Thyroid gland (tissue), 4 donors: ENCODE results near the gene COL26A1. TPM values are rescaled to one million over a fixed set of nuclear protein-coding genes. Genes with fewer than 3 reads are reported as not detected.

Experiments
- DNase-seq, 2 donors: peaks; one replicate each; pipeline ENCODE4 v3.0.0-alpha.2; 2019
- H3K27ac ChIP-seq, 3 donors: fragments of 200-600 bp; sonication (generic); 1 replicate in 2 of 3; 2 replicates in 1 of 3; pipeline ENCODE4 v1.5.1; 2016 to 2019; ENCODE audit warnings: mild to moderate bottlenecking in 1 of 3, moderate library complexity in 1 of 3
- H3K27me3 ChIP-seq: fragments of 200-600 bp; sonication (generic); one replicate; pipeline ENCODE4 v1.5.1; 2019
- H3K36me3 ChIP-seq, 2 donors: fragments of 200-600 bp; sonication (generic); one replicate each; pipeline ENCODE4 v1.5.1; 2016 to 2019
- H3K4me1 ChIP-seq, 2 donors: fragments of 200-600 bp; sonication (generic); one replicate each; pipeline ENCODE4 v1.5.1; 2017 to 2019
- H3K4me3 ChIP-seq, 3 donors: fragments of 200-600 bp; sonication (generic); replicated peaks in 1 of 3; 1 replicate in 2 of 3; 2 replicates in 1 of 3; pipeline ENCODE4 v1.5.1; 2016; ENCODE audit warnings: mild to moderate bottlenecking in 1 of 3
- H3K9me3 ChIP-seq: fragments of 200-600 bp; sonication (generic); one replicate; pipeline ENCODE4 v1.5.1; 2017
- POLR2A ChIP-seq, 2 donors: fragments of 450-650 bp; IDR thresholded peaks; one replicate each; pipeline ENCODE4 v1.6.1; 2017; ENCODE audit warnings: antibody characterized with exemption in 2 of 2, mild to moderate bottlenecking in 2 of 2, moderate library complexity in 1 of 2
- WGBS, 2 donors: methylation state at CpG; one replicate each; pipeline ENCODE4 v1.1.5; 2017; 5-methylcytosine and 5-hydroxymethylcytosine counted together
- intact Hi-C: fragments of 100-400 bp; cut with DNase I; formaldehyde crosslinking; loops from one replicate; pipeline ENCODE4 v1.15.1; 2023
- total RNA-seq, 4 donors: library from RNA; depleted of rRNA; stranded (reverse); fragments of >200 nt; gene quantifications; one replicate each; pipeline ENCODE4 v1.2.3, GENCODE V29; 2016
- TF ChIP-seq, protein P1 (sequence below), 6 experiments: fragments of 200-600 bp in 3 of 6; fragments of 450-650 bp in 3 of 6; sonication (generic) in 3 of 6; IDR thresholded peaks; one replicate each; pipeline ENCODE4 v1.5.1; 2016 to 2019; ENCODE audit warnings: antibody characterized with exemption in 6 of 6, mild to moderate bottlenecking in 2 of 6, inconsistent platforms in 1 of 6, moderate library complexity in 1 of 6

Gene COL26A1
- total RNA-seq, 4 donors from 2014 or later, result not detected

- H3K9me3 ChIP-seq, result no peaks in the 10 kb centered on the region
- 80% methylated on average over 7 of the region's 13 CpGs; no CpG with 5 or more reads in 1 of the 2 donors for WGBS, 2 donors
- H3K4me1 ChIP-seq, result peaks cover 0 to 18% of the 10 kb centered on the region in 2 donors
- H3K27me3 ChIP-seq, result no peaks in the 10 kb centered on the region
- DNase-seq, result no peak
- intact Hi-C loops, result loop anchor here (5.0 to 10.0 kb wide), 4 partner anchors 148 to 855 kb away; partner anchors contain the start of genes COL26A1 and PRKRIP1
- no peak overlapping the region for H3K27ac ChIP-seq
- H3K36me3 ChIP-seq, result no peaks in the 10 kb centered on the region
- no peak overlapping the region for H3K4me3 ChIP-seq
- TF ChIP-seq, protein P1, sequence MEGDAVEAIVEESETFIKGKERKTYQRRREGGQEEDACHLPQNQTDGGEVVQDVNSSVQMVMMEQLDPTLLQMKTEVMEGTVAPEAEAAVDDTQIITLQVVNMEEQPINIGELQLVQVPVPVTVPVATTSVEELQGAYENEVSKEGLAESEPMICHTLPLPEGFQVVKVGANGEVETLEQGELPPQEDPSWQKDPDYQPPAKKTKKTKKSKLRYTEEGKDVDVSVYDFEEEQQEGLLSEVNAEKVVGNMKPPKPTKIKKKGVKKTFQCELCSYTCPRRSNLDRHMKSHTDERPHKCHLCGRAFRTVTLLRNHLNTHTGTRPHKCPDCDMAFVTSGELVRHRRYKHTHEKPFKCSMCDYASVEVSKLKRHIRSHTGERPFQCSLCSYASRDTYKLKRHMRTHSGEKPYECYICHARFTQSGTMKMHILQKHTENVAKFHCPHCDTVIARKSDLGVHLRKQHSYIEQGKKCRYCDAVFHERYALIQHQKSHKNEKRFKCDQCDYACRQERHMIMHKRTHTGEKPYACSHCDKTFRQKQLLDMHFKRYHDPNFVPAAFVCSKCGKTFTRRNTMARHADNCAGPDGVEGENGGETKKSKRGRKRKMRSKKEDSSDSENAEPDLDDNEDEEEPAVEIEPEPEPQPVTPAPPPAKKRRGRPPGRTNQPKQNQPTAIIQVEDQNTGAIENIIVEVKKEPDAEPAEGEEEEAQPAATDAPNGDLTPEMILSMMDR (IDR thresholded peaks at IDR 0.05), result no peak
- no peak for TF ChIP-seq POLR2A (IDR thresholded peaks at IDR 0.05)
Observed at GRCh38 chr7:101539784-101540183, 177.1 kb downstream of the COL26A1 start.

DNA sequence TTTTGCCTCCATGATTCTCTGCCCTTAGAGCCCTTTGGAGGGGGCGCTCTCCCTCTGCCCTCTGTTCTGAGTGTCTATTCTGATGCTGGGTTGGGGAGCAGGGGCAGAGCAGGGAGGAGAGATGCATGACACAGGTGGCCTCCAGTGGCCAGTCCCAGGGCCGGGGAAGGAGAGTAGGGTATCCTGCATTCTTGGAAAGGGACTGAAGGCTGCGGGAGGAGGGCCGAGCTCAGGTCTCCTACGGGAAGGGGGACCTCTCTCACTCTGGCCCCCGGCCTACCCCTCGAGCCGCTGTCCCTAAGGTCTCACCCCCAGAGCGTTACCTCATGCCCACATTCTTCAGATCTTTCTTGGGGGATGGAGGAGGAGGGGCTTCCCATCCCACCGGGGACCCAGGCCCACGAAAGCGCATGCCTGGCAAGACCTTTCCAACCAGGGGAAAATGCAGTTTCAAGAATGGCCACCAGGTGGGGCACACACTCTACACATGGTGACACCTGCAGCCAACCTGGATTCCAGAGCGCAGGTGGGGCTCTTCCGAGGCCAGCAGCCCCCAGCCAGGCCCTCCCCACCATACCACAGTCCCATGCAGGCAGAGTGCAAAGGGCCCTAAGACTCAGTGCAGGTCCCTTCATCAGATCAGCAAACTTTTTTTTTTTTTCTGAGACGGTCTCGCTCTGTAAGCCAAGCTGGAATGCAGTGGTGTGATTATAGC is 180.0 kb downstream of the COL26A1 start:
- peak; percentile 74 to 76 for DNase-seq
- peaks cover 0 to 11% of the 10 kb centered on the region in 2 donors for H3K4me1 ChIP-seq
- H3K27ac ChIP-seq, result no peak overlapping the region
- H3K36me3 ChIP-seq, result no peaks in the 10 kb centered on the region
- 33 to 36% methylated on average over 13 to 15 of the region's 16 CpGs for WGBS, 2 donors
- intact Hi-C loops, result loop anchor here (1.0 to 10.0 kb wide), 4 partner anchors 145 to 852 kb away; partner anchors contain the start of gene PRKRIP1
- H3K4me3 ChIP-seq, result no peak overlapping the region
- H3K9me3 ChIP-seq, result no peaks in the 10 kb centered on the region
- TF ChIP-seq, protein P1 (IDR thresholded peaks at IDR 0.05), result peak; percentile 87 to 95 (median 94)
- no peak for TF ChIP-seq POLR2A (IDR thresholded peaks at IDR 0.05)
- H3K27me3 ChIP-seq, result no peaks in the 10 kb centered on the region

DNA sequence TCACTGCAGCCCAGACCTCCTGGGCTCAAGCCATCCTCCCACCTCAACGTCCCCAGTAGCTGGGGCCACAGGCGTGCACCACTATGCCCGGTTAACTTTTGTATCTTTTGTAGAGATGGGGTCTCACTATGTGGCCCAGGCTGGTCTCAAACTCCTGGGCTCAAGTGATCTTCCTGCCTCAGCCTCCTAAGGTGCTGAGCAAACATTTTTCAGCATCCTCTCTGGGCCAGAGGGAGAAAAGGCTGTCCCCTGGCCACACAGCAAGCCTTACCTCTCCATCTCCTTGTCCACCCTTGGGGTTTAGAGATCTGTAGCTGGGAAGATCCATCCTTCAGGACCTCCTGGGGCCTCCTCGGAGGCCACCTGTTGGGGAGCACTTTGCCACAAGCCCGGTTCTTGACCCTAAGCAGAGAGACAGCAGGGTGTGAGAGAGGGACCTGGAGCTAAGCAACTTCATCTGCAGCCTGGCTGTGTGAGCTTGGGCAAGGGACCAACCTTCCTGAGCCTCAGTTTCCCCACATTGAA is 180.6 kb downstream of the COL26A1 start:
- no peaks in the 10 kb centered on the region for H3K9me3 ChIP-seq
- H3K4me3 ChIP-seq, result no peak overlapping the region
- H3K4me1 ChIP-seq, result peaks cover 0 to 11% of the 10 kb centered on the region in 2 donors
- H3K27ac ChIP-seq, result no peak overlapping the region
- no peaks in the 10 kb centered on the region for H3K36me3 ChIP-seq
- no peak for DNase-seq
- H3K27me3 ChIP-seq, result no peaks in the 10 kb centered on the region
- 21 to 82% methylated on average over 2 to 3 of the region's 5 CpGs for WGBS, 2 donors
- intact Hi-C loops, result loop anchor here (1.0 to 10.0 kb wide), 4 partner anchors 144 to 851 kb away; partner anchors contain the start of gene PRKRIP1
- TF ChIP-seq, protein P1 (IDR thresholded peaks at IDR 0.05), result no peak
- no peak for TF ChIP-seq POLR2A (IDR thresholded peaks at IDR 0.05)

DNA sequence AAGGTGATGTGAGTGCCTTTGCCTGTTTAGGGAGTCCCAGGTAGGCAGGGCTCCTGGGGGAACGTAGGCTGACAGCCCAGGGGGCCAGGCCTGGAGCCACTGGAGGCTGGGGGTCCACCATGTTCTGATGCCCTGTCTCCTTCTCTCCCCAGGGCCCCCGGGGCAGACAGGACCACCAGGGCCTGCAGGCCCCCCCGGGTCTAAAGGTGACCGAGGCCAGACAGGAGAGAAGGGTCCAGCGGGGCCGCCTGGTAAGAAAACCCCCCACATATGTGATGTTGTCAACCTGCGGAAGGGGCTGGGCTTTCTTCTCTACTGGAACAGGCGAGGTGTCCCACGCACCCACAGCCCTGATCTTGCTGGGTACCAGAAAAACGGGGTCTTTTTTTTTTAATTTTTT is 181.2 kb downstream of the COL26A1 start:
- DNase-seq, result no peak
- no peaks in the 10 kb centered on the region for H3K9me3 ChIP-seq
- no peak overlapping the region for H3K4me3 ChIP-seq
- H3K27me3 ChIP-seq, result no peaks in the 10 kb centered on the region
- no peak for TF ChIP-seq POLR2A (IDR thresholded peaks at IDR 0.05)
- TF ChIP-seq, protein P1 (IDR thresholded peaks at IDR 0.05), result no peak
- peaks cover 0 to 7% of the 10 kb centered on the region in 2 donors for H3K4me1 ChIP-seq
- intact Hi-C loops, result loop anchor here (1.0 to 10.0 kb wide), 4 partner anchors 143 to 851 kb away; partner anchors contain the start of gene PRKRIP1
- 96 to 97% methylated on average over 4 to 6 of the region's 10 CpGs for WGBS, 2 donors
- H3K27ac ChIP-seq, result no peak overlapping the region
- no peaks in the 10 kb centered on the region for H3K36me3 ChIP-seq
